Endothelial cell of umbilical vein (primary cell): ENCODE data around the gene ZSWIM6.

Experiments
- EZH2 ChIP-seq: IDR thresholded peaks from 2 replicates; pipeline ENCODE4 v1.6.1; 2012; ENCODE audit warnings: borderline replicate concordance, low read depth, mild to moderate bottlenecking, moderate library complexity, low read length, inconsistent platforms; ENCODE audit not compliant: severe bottlenecking
- POLR2A ChIP-seq: IDR thresholded peaks from 2 replicates; pipeline ENCODE4 v1.6.1; 2012; ENCODE audit warnings: low read depth, mild to moderate bottlenecking, control low read depth, low read length
- POLR2AphosphoS5 ChIP-seq: IDR thresholded peaks from 2 replicates; pipeline ENCODE4 v1.6.1; 2012; ENCODE audit warnings: low read depth, mild to moderate bottlenecking, control low read depth, low read length, moderate library complexity; ENCODE audit not compliant: insufficient read depth
- TF ChIP-seq, protein P1 (sequence below), 2 donors: IDR thresholded peaks; 1 replicate in 1 of 2; 2 replicates in 1 of 2; pipeline ENCODE4 v1.5.1; 2011; ENCODE audit warnings: low read length in 2 of 2, mild to moderate bottlenecking in 2 of 2, moderate library complexity in 2 of 2, control low read depth in 1 of 2, inconsistent platforms in 1 of 2, low read depth in 1 of 2; ENCODE audit not compliant: insufficient read depth in 1 of 2; ENCODE audit errors: extremely low read depth in 1 of 2

- TF ChIP-seq, protein P1, sequence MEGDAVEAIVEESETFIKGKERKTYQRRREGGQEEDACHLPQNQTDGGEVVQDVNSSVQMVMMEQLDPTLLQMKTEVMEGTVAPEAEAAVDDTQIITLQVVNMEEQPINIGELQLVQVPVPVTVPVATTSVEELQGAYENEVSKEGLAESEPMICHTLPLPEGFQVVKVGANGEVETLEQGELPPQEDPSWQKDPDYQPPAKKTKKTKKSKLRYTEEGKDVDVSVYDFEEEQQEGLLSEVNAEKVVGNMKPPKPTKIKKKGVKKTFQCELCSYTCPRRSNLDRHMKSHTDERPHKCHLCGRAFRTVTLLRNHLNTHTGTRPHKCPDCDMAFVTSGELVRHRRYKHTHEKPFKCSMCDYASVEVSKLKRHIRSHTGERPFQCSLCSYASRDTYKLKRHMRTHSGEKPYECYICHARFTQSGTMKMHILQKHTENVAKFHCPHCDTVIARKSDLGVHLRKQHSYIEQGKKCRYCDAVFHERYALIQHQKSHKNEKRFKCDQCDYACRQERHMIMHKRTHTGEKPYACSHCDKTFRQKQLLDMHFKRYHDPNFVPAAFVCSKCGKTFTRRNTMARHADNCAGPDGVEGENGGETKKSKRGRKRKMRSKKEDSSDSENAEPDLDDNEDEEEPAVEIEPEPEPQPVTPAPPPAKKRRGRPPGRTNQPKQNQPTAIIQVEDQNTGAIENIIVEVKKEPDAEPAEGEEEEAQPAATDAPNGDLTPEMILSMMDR (IDR thresholded peaks at IDR 0.05; ENCODE audit: extremely low read depth in 1 of 2, insufficient read depth in 1 of 2, low read depth in 1 of 2, low read length in 2 of 2) = no peak
- TF ChIP-seq POLR2AphosphoS5 = no peak
- TF ChIP-seq EZH2 = no peak
- no peak for TF ChIP-seq POLR2A
Measured at GRCh38 chr5:61346511-61346910, 14.5 kb downstream of the ZSWIM6 start.
